HT-29 (cell line): ENCODE data around the gene ZSCAN31. TPM values are rescaled to one million over a fixed set of nuclear protein-coding genes. Genes with fewer than 3 reads are reported as not detected.
A peak's percentile ranks its signal among the peaks of the same experiment; 100 is the strongest.
"Not testable (repeated sequence)": the region's sequence is repeated elsewhere in the genome, so short reads cannot be mapped to it uniquely, and the experiment has no call there.

Experiments
- DNase-seq: peaks from one replicate; pipeline ENCODE4 v3.0.0-alpha.2; 2015; ENCODE audit warnings: low spot score
- total RNA-seq: library from RNA; depleted of rRNA; stranded (reverse); fragments of >200 nt; shearing (Covaris generic); gene quantifications from 2 replicates; pipeline ENCODE4 v1.2.3, GENCODE V29; 2014; rRNA removed

The ZSCAN31 gene
- total RNA-seq, result 3.1 and 6.4 TPM in 2 replicates

GRCh38 chr6:28335564-28336283, at the start of gene ZSCAN31:
Gene ZSCAN31 (minus strand): TSS chr6:28336148. CDS start chr6:28329683, 6,465 bp downstream.
- peak; percentile 80 for DNase-seq

GRCh38 chr6:28384143-28384533, 48.2 kb upstream of the ZSCAN31 start:
- DNase-seq, result no peak

- peak; percentile 90 for DNase-seq
These were observed 47.5 kb upstream of the ZSCAN31 start for GRCh38 chr6:28383235-28384142.

- DNase-seq, result no peak
These were observed 44.4 kb upstream of the ZSCAN31 start for GRCh38 chr6:28380381-28380780.

GRCh38 chr6:28378644-28379043, 42.7 kb upstream of the ZSCAN31 start:
- DNase-seq, result no peak

GRCh38 chr6:28377879-28378278, 41.9 kb upstream of the ZSCAN31 start:
- DNase-seq, result no peak

- DNase-seq, result no peak
These were observed 38.0 kb upstream of the ZSCAN31 start for GRCh38 chr6:28373925-28374324.

- no peak for DNase-seq
These were observed 35.9 kb upstream of the ZSCAN31 start for GRCh38 chr6:28371706-28372451.

- DNase-seq, result no peak
These were observed 35.3 kb upstream of the ZSCAN31 start for GRCh38 chr6:28371280-28371679.

- DNase-seq, result no peak
These were observed 34.5 kb upstream of the ZSCAN31 start for GRCh38 chr6:28370440-28370839.

- DNase-seq, result no peak
These were observed 33.5 kb upstream of the ZSCAN31 start for GRCh38 chr6:28369463-28369862.

- no peak for DNase-seq
These were observed 32.6 kb upstream of the ZSCAN31 start for GRCh38 chr6:28368522-28368921.

- not testable (repeated sequence) for DNase-seq
These were observed 29.6 kb upstream of the ZSCAN31 start for GRCh38 chr6:28365590-28365989.

GRCh38 chr6:28360961-28361360, 25.0 kb upstream of the ZSCAN31 start:
- DNase-seq, result no peak

- not testable (repeated sequence) for DNase-seq
These were observed 23.6 kb upstream of the ZSCAN31 start for GRCh38 chr6:28359562-28359961.

GRCh38 chr6:28357036-28357435, 21.1 kb upstream of the ZSCAN31 start:
- no peak for DNase-seq

- DNase-seq, result no peak
These were observed 20.7 kb upstream of the ZSCAN31 start for GRCh38 chr6:28356666-28357020.

GRCh38 chr6:28355743-28356665, 20.1 kb upstream of the ZSCAN31 start:
- DNase-seq, result peak; percentile 92

- no peak for DNase-seq
These were observed 19.0 kb upstream of the ZSCAN31 start for GRCh38 chr6:28354688-28355554.
